HepG2 (cell line): ENCODE data around the gene THOC6. TPM values are rescaled to one million over a fixed set of nuclear protein-coding genes. Genes with fewer than 3 reads are reported as not detected.

Source experiments
- AGO2 ChIP-seq: fragments of 200-400 bp; formaldehyde crosslinking; optimal IDR thresholded peaks from 2 replicates; pipeline ENCODE3; 2017; ENCODE audit warnings: mild to moderate bottlenecking, low read depth, low read length, moderate library complexity
- FOXP1 ChIP-seq, 2 experiments: fragments of 450-650 bp in 1 of 2; IDR thresholded peaks; 2 replicates each; pipeline ENCODE4 v1.6.1; 2017 to 2018; ENCODE audit warnings: antibody characterized with exemption in 1 of 2
- GABPB1 ChIP-seq: IDR thresholded peaks from 2 replicates; pipeline ENCODE4 v1.6.1; 2016; ENCODE audit warnings: mild to moderate bottlenecking, missing genetic modification reagents, moderate library complexity, missing compliant biosample characterization
- KDM4B ChIP-seq: sonication (generic); formaldehyde crosslinking; IDR thresholded peaks from 2 replicates; pipeline ENCODE4 v1.4.0; 2020; ENCODE audit warnings: missing genetic modification reagents
- NONO ChIP-seq, 2 experiments: fragments of 450-650 bp in 1 of 2; sonication (generic) in 1 of 2; formaldehyde crosslinking in 1 of 2; IDR thresholded peaks in 1 of 2; conservative IDR thresholded peaks in 1 of 2; 2 replicates each; pipeline versions ENCODE4 v1.6.1 to v1.8.0; 2017 to 2022; ENCODE audit warnings: mild to moderate bottlenecking in 1 of 2, missing genetic modification reagents in 1 of 2, moderate library complexity in 1 of 2
- NR2C2 ChIP-seq: sonication (generic); formaldehyde crosslinking; IDR thresholded peaks from 2 replicates; pipeline ENCODE4 v1.4.0; 2020; ENCODE audit warnings: missing genetic modification reagents, mild to moderate bottlenecking, moderate library complexity, borderline replicate concordance
- REPIN1 ChIP-seq: sonication (generic); formaldehyde crosslinking; IDR thresholded peaks from 2 replicates; pipeline ENCODE4 v1.8.0; 2022; ENCODE audit warnings: missing genetic modification reagents, low read depth, mild to moderate bottlenecking, borderline replicate concordance
- SALL2 ChIP-seq: sonication (generic); formaldehyde crosslinking; IDR thresholded peaks from 2 replicates; pipeline ENCODE4 v1.8.1; 2023; ENCODE audit warnings: mild to moderate bottlenecking, missing genetic modification reagents, inconsistent platforms
- ZFP36 ChIP-seq: fragments of 150-350 bp; IDR thresholded peaks from 2 replicates; pipeline ENCODE4 v1.6.1; 2018; ENCODE audit warnings: borderline replicate concordance, low read length, low read depth; ENCODE audit not compliant: partially characterized antibody
- ZNF550 ChIP-seq: sonication (generic); formaldehyde crosslinking; IDR thresholded peaks from 2 replicates; pipeline ENCODE4 v1.4.0; 2020; ENCODE audit warnings: mild to moderate bottlenecking, missing genetic modification reagents, borderline replicate concordance
- ZNF598 ChIP-seq: sonication (generic); formaldehyde crosslinking; IDR thresholded peaks from 2 replicates; pipeline ENCODE4 v1.5.1; 2020; ENCODE audit warnings: mild to moderate bottlenecking, missing genetic modification reagents, borderline replicate concordance
- ZNF713 ChIP-seq: sonication (generic); formaldehyde crosslinking; IDR thresholded peaks from 2 replicates; pipeline ENCODE4 v1.4.0; 2020; ENCODE audit warnings: mild to moderate bottlenecking, missing genetic modification reagents
- ZNF776 ChIP-seq: sonication (generic); formaldehyde crosslinking; IDR thresholded peaks from 2 replicates; pipeline ENCODE4 v1.4.0; 2020; ENCODE audit warnings: mild to moderate bottlenecking, missing genetic modification reagents
- ZNF883 ChIP-seq: sonication (generic); formaldehyde crosslinking; IDR thresholded peaks from 2 replicates; pipeline ENCODE4 v1.5.1; 2020; ENCODE audit warnings: mild to moderate bottlenecking, missing genetic modification reagents; ENCODE audit errors: not compliant biosample characterization
- polyA plus RNA-seq, 8 experiments: library from polyadenylated mRNA; depleted of rRNA in 3 of 8; stranded (reverse) in 7 of 8; unstranded in 1 of 8; fragments of >200 nt; fragmentation: Illumina TruSeq in 4 of 8; extraction: Trizol in 4 of 8; gene quantifications; 2 replicates each; pipeline versions ENCODE4 v1.2.1 to v1.2.3, GENCODE V29; 2011 to 2016; ENCODE audit warnings: low read depth in 4 of 8, missing spikeins in 1 of 8, mixed read lengths in 1 of 8; ENCODE audit not compliant: insufficient read depth in 1 of 8
- total RNA-seq, 5 experiments: library from RNA; depleted of rRNA; stranded (reverse); fragments of >200 nt; fragmentation: Illumina TruSeq; extraction: Trizol; gene quantifications; 2 replicates each; pipeline ENCODE4 v1.2.3, GENCODE V29; 2016; ENCODE audit warnings: low read depth in 1 of 5
- TF ChIP-seq, protein P1 (sequence below): sonication (generic); formaldehyde crosslinking; IDR thresholded peaks from 2 replicates; pipeline ENCODE4 v1.5.1; 2020; ENCODE audit warnings: mild to moderate bottlenecking, missing genetic modification reagents, moderate library complexity
- TF ChIP-seq, protein P2 (sequence below): sonication (generic); formaldehyde crosslinking; IDR thresholded peaks from 2 replicates; pipeline ENCODE4 v1.4.0; 2020; ENCODE audit warnings: missing genetic modification reagents, borderline replicate concordance
- TF ChIP-seq, protein P3 (sequence below): sonication (generic); formaldehyde crosslinking; IDR thresholded peaks from 2 replicates; pipeline ENCODE4 v1.5.1; 2020; ENCODE audit warnings: mild to moderate bottlenecking, missing genetic modification reagents
- TF ChIP-seq, protein P4 (sequence below): sonication (generic); formaldehyde crosslinking; IDR thresholded peaks from 2 replicates; pipeline ENCODE4 v1.4.0; 2020; ENCODE audit warnings: missing genetic modification reagents, borderline replicate concordance

The THOC6 gene
- total and polyA plus RNA-seq, 2 of the 13 experiments (the other 11 are each of a cell fraction or from before 2014, with no cell fraction given): 32.1 to 37.0 TPM

DNA sequence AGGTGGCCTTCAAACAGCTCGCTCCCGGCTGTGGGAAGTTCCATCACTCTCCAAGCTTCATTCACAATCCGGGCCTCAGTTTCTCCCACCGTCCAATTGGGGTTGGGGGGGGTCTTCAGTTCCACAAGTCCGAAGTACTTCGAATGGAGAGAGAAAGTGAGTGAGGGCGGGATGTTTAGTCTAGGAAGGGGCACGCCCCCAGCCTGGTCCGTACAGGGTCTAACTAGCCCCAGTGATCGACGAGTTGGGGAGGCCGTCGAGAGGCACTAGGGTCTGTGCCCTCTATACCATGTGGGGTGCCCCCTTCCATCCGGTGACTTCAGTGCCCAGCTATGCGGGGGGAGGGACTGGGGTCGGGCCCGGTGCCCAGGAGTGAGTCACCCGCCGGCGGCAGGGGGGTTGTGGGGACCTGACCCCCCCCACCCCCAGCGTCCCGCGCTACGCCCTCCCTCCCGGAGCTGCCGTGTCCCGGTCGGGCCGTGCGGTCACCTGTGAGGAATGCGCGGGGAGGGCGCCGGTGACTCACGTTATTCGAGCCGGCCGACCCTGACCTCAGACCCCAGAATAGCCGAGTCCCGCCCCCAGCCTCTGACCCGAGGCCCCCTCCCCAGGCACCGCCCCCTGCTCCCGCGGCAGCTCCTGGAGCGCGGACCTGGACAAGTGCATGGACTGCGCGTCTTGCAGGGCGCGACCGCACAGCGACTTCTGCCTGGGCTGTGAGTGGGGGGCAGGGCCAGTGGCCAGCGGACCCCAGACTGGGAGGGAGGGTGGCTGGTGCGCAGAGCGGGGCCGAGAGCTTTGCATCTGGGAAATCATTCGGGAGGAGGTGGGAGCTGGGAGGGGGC is 3.0 kb upstream of the THOC6 start (continued):
- TF ChIP-seq NONO (IDR thresholded peaks at IDR 0.05): no peak
- TF ChIP-seq NONO (CRISPR knock-in tag; conservative IDR thresholded peaks at IDR 0.05): peak; percentile 55
- TF ChIP-seq, protein P1, sequence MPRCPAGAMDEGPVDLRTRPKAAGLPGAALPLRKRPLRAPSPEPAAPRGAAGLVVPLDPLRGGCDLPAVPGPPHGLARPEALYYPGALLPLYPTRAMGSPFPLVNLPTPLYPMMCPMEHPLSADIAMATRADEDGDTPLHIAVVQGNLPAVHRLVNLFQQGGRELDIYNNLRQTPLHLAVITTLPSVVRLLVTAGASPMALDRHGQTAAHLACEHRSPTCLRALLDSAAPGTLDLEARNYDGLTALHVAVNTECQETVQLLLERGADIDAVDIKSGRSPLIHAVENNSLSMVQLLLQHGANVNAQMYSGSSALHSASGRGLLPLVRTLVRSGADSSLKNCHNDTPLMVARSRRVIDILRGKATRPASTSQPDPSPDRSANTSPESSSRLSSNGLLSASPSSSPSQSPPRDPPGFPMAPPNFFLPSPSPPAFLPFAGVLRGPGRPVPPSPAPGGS (CRISPR knock-in tag): peak; percentile 53; the same call in 1 of the 2 replicates
- TF ChIP-seq ZFP36: no peak
- TF ChIP-seq NR2C2: peak; percentile 79
- TF ChIP-seq, protein P2, sequence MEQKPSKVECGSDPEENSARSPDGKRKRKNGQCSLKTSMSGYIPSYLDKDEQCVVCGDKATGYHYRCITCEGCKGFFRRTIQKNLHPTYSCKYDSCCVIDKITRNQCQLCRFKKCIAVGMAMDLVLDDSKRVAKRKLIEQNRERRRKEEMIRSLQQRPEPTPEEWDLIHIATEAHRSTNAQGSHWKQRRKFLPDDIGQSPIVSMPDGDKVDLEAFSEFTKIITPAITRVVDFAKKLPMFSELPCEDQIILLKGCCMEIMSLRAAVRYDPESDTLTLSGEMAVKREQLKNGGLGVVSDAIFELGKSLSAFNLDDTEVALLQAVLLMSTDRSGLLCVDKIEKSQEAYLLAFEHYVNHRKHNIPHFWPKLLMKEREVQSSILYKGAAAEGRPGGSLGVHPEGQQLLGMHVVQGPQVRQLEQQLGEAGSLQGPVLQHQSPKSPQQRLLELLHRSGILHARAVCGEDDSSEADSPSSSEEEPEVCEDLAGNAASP (CRISPR knock-in tag): peak; percentile 84
- TF ChIP-seq, protein P3, sequence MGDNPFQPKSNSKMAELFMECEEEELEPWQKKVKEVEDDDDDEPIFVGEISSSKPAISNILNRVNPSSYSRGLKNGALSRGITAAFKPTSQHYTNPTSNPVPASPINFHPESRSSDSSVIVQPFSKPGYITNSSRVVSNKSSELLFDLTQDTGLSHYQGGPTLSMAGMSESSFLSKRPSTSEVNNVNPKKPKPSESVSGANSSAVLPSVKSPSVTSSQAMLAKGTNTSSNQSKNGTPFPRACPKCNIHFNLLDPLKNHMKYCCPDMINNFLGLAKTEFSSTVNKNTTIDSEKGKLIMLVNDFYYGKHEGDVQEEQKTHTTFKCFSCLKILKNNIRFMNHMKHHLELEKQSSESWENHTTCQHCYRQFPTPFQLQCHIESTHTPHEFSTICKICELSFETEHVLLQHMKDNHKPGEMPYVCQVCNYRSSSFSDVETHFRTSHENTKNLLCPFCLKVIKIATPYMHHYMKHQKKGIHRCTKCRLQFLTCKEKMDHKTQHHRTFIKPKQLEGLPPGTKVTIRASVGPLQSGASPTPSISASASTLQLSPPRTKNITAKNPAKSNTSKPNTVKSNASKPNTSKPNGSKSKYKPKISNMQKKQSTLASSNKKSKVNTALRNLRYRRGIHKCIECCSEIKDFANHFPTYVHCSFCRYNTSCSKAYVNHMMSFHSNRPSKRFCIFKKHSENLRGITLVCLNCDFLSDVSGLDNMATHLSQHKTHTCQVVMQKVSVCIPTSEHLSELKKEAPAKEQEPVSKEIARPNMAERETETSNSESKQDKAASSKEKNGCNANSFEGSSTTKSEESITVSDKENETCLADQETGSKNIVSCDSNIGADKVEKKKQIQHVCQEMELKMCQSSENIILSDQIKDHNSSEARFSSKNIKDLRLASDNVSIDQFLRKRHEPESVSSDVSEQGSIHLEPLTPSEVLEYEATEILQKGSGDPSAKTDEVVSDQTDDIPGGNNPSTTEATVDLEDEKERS (CRISPR knock-in tag): 0 out of 2 replicates have a peak, but pooled peaks have one; percentile 34
- peak; percentile 56; the same call in 1 of the 2 replicates for TF ChIP-seq SALL2
- no peak for TF ChIP-seq ZNF713
- no peak for TF ChIP-seq ZNF776
- TF ChIP-seq FOXP1 (IDR thresholded peaks at IDR 0.05): no peak
- TF ChIP-seq FOXP1 (CRISPR knock-in tag; IDR thresholded peaks at IDR 0.05): peak; percentile 53
- TF ChIP-seq, protein P4, sequence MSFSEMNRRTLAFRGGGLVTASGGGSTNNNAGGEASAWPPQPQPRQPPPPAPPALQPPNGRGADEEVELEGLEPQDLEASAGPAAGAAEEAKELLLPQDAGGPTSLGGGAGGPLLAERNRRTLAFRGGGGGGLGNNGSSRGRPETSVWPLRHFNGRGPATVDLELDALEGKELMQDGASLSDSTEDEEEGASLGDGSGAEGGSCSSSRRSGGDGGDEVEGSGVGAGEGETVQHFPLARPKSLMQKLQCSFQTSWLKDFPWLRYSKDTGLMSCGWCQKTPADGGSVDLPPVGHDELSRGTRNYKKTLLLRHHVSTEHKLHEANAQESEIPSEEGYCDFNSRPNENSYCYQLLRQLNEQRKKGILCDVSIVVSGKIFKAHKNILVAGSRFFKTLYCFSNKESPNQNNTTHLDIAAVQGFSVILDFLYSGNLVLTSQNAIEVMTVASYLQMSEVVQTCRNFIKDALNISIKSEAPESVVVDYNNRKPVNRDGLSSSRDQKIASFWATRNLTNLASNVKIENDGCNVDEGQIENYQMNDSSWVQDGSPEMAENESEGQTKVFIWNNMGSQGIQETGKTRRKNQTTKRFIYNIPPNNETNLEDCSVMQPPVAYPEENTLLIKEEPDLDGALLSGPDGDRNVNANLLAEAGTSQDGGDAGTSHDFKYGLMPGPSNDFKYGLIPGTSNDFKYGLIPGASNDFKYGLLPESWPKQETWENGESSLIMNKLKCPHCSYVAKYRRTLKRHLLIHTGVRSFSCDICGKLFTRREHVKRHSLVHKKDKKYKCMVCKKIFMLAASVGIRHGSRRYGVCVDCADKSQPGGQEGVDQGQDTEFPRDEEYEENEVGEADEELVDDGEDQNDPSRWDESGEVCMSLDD: peak; percentile 95
- peak; percentile 40; the same call in 1 of the 2 replicates for TF ChIP-seq REPIN1 (CRISPR knock-in tag)
- no peak for TF ChIP-seq ZNF598
- no peak for TF ChIP-seq ZNF550 (CRISPR knock-in tag)
- TF ChIP-seq KDM4B (CRISPR knock-in tag): no peak; the same call in 1 of the 2 replicates
- peak; percentile 90 for TF ChIP-seq GABPB1 (CRISPR knock-in tag)
- peak; percentile 75 for TF ChIP-seq AGO2
- peak; percentile 22 for TF ChIP-seq ZNF883 (CRISPR knock-in tag)
